PC-9 (cell line): Measurements from ENCODE around the gene PMPCB.

ENCODE experiments used
- EZH2 ChIP-seq: fragments of 200-600 bp; sonication (generic); IDR thresholded peaks from 2 replicates; pipeline ENCODE4 v1.8.0; 2017; ENCODE audit warnings: antibody characterized with exemption, low read depth
- TF ChIP-seq, protein P1 (sequence below): fragments of 200-600 bp; sonication (generic); conservative IDR thresholded peaks from 2 replicates; pipeline ENCODE4 v1.6.1; 2017; ENCODE audit warnings: mixed run types, antibody characterized with exemption, mild to moderate bottlenecking, moderate library complexity

DNA sequence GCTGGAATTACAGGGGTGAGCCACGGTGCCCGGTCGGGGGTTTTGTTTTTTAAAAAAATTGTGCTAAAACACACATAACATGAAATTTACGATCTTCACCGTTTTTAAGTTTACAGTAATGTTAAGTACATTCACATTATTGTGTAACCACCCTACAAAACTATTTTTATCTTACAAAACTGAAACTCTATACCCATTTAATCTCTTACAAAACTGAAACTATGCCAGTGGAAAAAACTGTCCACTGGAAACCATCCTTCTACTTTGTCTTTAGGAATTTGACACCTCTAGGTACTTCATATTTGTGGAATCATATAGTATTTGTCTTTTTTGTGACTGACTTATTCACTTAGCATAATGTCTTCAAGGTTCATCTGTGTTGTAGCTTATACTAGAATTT, 49.2 kb downstream of the PMPCB start:
- TF ChIP-seq, protein P1, sequence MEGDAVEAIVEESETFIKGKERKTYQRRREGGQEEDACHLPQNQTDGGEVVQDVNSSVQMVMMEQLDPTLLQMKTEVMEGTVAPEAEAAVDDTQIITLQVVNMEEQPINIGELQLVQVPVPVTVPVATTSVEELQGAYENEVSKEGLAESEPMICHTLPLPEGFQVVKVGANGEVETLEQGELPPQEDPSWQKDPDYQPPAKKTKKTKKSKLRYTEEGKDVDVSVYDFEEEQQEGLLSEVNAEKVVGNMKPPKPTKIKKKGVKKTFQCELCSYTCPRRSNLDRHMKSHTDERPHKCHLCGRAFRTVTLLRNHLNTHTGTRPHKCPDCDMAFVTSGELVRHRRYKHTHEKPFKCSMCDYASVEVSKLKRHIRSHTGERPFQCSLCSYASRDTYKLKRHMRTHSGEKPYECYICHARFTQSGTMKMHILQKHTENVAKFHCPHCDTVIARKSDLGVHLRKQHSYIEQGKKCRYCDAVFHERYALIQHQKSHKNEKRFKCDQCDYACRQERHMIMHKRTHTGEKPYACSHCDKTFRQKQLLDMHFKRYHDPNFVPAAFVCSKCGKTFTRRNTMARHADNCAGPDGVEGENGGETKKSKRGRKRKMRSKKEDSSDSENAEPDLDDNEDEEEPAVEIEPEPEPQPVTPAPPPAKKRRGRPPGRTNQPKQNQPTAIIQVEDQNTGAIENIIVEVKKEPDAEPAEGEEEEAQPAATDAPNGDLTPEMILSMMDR = no peak
- TF ChIP-seq EZH2 = no peak
